ENCODE measurements around the gene DSC2.
"Not testable (repeated sequence)": the region's sequence is repeated elsewhere in the genome, so short reads cannot be mapped to it uniquely, and the experiment has no call there.

DSC2 gene

GRCh38 chr18:31102025-31102684, at the start of gene DSC2:
TSS of gene DSC2 (minus strand) at chr18:31102421. CDS start at chr18:31101971, 450 bp downstream.
- no peak for DNase-seq (ENCODE audit: low read depth)

GRCh38 chr18:31149351-31149750, 47.1 kb upstream of the DSC2 start:
- DNase-seq (ENCODE audit: low read depth): no peak

GRCh38 chr18:31148600-31148999, 46.4 kb upstream of the DSC2 start:
- no peak for DNase-seq (ENCODE audit: low read depth)

- no peak for DNase-seq (ENCODE audit: low read depth)
These were observed 44.6 kb upstream of the DSC2 start for GRCh38 chr18:31146809-31147208.

- DNase-seq (ENCODE audit: low read depth): no peak
These were observed 40.8 kb upstream of the DSC2 start for GRCh38 chr18:31143025-31143424.

GRCh38 chr18:31138709-31139108, 36.5 kb upstream of the DSC2 start:
- no peak for DNase-seq (ENCODE audit: low read depth)

- no peak for DNase-seq (ENCODE audit: low read depth)
These were observed 32.8 kb upstream of the DSC2 start for GRCh38 chr18:31134988-31135529.

GRCh38 chr18:31129398-31130115, 27.3 kb upstream of the DSC2 start:
- DNase-seq (ENCODE audit: low read depth): no peak

GRCh38 chr18:31125878-31126277, 23.7 kb upstream of the DSC2 start:
- DNase-seq (ENCODE audit: low read depth): no peak

GRCh38 chr18:31123125-31123524, 20.9 kb upstream of the DSC2 start:
- not testable (repeated sequence) for DNase-seq (ENCODE audit: low read depth)

GRCh38 chr18:31120594-31120993, 18.4 kb upstream of the DSC2 start:
- DNase-seq (ENCODE audit: low read depth): no peak

- no peak for DNase-seq (ENCODE audit: low read depth)
These were observed 14.8 kb upstream of the DSC2 start for GRCh38 chr18:31116853-31117595.

GRCh38 chr18:31112804-31113203, 10.6 kb upstream of the DSC2 start:
- no peak for DNase-seq (ENCODE audit: low read depth)

- no peak for DNase-seq (ENCODE audit: low read depth)
These were observed 3.5 kb upstream of the DSC2 start for GRCh38 chr18:31105733-31106132.

GRCh38 chr18:31104444-31104843, 2.2 kb upstream of the DSC2 start:
- no peak for DNase-seq (ENCODE audit: low read depth)

GRCh38 chr18:31103423-31103822, 1.2 kb upstream of the DSC2 start:
- no peak for DNase-seq (ENCODE audit: low read depth)

- DNase-seq (ENCODE audit: low read depth): no peak
These were observed 720 bp upstream of the DSC2 start for GRCh38 chr18:31102941-31103340.

GRCh38 chr18:31101183-31102024, 817 bp downstream of the DSC2 start:
- DNase-seq (ENCODE audit: low read depth): no peak

GRCh38 chr18:31100436-31101182, 1.6 kb downstream of the DSC2 start:
- no peak for DNase-seq (ENCODE audit: low read depth)

GRCh38 chr18:31099450-31100230, 2.6 kb downstream of the DSC2 start:
- no peak for DNase-seq (ENCODE audit: low read depth)
